H9 (cell line): Measurements from ENCODE around the gene PELI3. TPM values are rescaled to one million over a fixed set of nuclear protein-coding genes. Genes with fewer than 3 reads are reported as not detected.

Experiments
- DNase-seq: peaks from one replicate; pipeline ENCODE4 v3.0.0-alpha.2; 2017
- H2AFZ ChIP-seq: one replicate; pipeline ENCODE4 v1.6.1; 2013; ENCODE audit warnings: mild to moderate bottlenecking, low read length, control low read depth, moderate library complexity
- H2AK5ac ChIP-seq: 2 replicates; pipeline ENCODE4 v1.6.1; 2013; ENCODE audit warnings: low read length, control low read depth, mixed read lengths; ENCODE audit not compliant: insufficient read length
- H2BK120ac ChIP-seq: one replicate; pipeline ENCODE4 v1.6.1; 2013; ENCODE audit warnings: low read depth, mild to moderate bottlenecking, low read length, control low read depth, inconsistent platforms; ENCODE audit not compliant: poor library complexity, severe bottlenecking
- H2BK12ac ChIP-seq: 2 replicates; pipeline ENCODE4 v1.6.1; 2013; ENCODE audit warnings: low read length, control low read depth, mixed read lengths, low read depth; ENCODE audit not compliant: insufficient read length
- H2BK15ac ChIP-seq: 2 replicates; pipeline ENCODE4 v1.6.1; 2013; ENCODE audit warnings: low read depth, low read length, control low read depth
- H2BK20ac ChIP-seq: one replicate; pipeline ENCODE4 v1.6.1; 2013; ENCODE audit warnings: low read depth, mild to moderate bottlenecking, low read length, control low read depth, inconsistent platforms; ENCODE audit not compliant: poor library complexity, severe bottlenecking
- H2BK5ac ChIP-seq: 2 replicates; pipeline ENCODE4 v1.6.1; 2013; ENCODE audit warnings: low read length, control low read depth, mixed read lengths; ENCODE audit not compliant: insufficient read length
- H3K14ac ChIP-seq: 2 replicates; pipeline ENCODE4 v1.6.1; 2013; ENCODE audit warnings: low read length, control low read depth; ENCODE audit not compliant: insufficient read depth
- H3K18ac ChIP-seq: 2 replicates; pipeline ENCODE4 v1.6.1; 2013; ENCODE audit warnings: low read depth, mild to moderate bottlenecking, mixed read lengths, low read length, control low read depth; ENCODE audit not compliant: insufficient read length
- H3K23ac ChIP-seq: 2 replicates; pipeline ENCODE4 v1.6.1; 2013; ENCODE audit warnings: low read length, control low read depth, mixed read lengths, low read depth; ENCODE audit not compliant: insufficient read length
- H3K23me2 ChIP-seq: 2 replicates; pipeline ENCODE4 v1.6.1; 2013; ENCODE audit warnings: low read depth, mild to moderate bottlenecking, mixed read lengths, low read length, control low read depth; ENCODE audit not compliant: insufficient read length, poor library complexity, severe bottlenecking
- H3K27ac ChIP-seq: 2 replicates; pipeline ENCODE4 v1.5.1; 2013; ENCODE audit warnings: low read length, control low read depth, mixed read lengths, low read depth; ENCODE audit not compliant: insufficient read length
- H3K27me3 ChIP-seq: 2 replicates; pipeline ENCODE4 v1.6.1; 2013; ENCODE audit warnings: low read length, control low read depth, inconsistent platforms; ENCODE audit not compliant: insufficient read depth
- H3K4ac ChIP-seq: 2 replicates; pipeline ENCODE4 v1.6.1; 2013; ENCODE audit warnings: low read depth, mild to moderate bottlenecking, control low read depth, inconsistent platforms, low read length, moderate library complexity
- H3K4me1 ChIP-seq: 2 replicates; pipeline ENCODE4 v1.6.1; 2013; ENCODE audit warnings: low read length, control low read depth, inconsistent platforms; ENCODE audit not compliant: insufficient read depth
- H3K4me2 ChIP-seq: 2 replicates; pipeline ENCODE4 v1.6.1; 2013; ENCODE audit warnings: low read length, control low read depth, mixed read lengths; ENCODE audit not compliant: insufficient read length, insufficient read depth
- H3K56ac ChIP-seq: 2 replicates; pipeline ENCODE4 v1.6.1; 2013; ENCODE audit warnings: low read depth, mild to moderate bottlenecking, mixed read lengths, low read length, control low read depth; ENCODE audit not compliant: insufficient read length
- H3K79me1 ChIP-seq: 2 replicates; pipeline ENCODE4 v1.6.1; 2013; ENCODE audit warnings: low read depth, mild to moderate bottlenecking, moderate library complexity, low read length, control low read depth, inconsistent platforms; ENCODE audit not compliant: insufficient read depth, poor library complexity, severe bottlenecking
- H3K79me2 ChIP-seq: 2 replicates; pipeline ENCODE4 v1.6.1; 2013; ENCODE audit warnings: low read length, control low read depth, inconsistent platforms; ENCODE audit not compliant: insufficient read depth
- H3K9ac ChIP-seq: 2 replicates; pipeline ENCODE4 v1.6.1; 2013; ENCODE audit warnings: low read length, control low read depth, mixed read lengths; ENCODE audit not compliant: insufficient read length; ENCODE audit errors: extremely low read depth
- H3K9me3 ChIP-seq: one replicate; pipeline ENCODE4 v1.6.1; 2013; ENCODE audit warnings: low read depth, low read length, inconsistent platforms; ENCODE audit not compliant: control insufficient read depth
- H3T11ph ChIP-seq: one replicate; pipeline ENCODE4 v1.6.1; 2013; ENCODE audit warnings: mild to moderate bottlenecking, low read length, control low read depth, inconsistent platforms
- H4K20me1 ChIP-seq: one replicate; pipeline ENCODE4 v1.6.1; 2013; ENCODE audit not compliant: control insufficient read depth, insufficient read length, insufficient read depth
- H4K5ac ChIP-seq: 2 replicates; pipeline ENCODE4 v1.6.1; 2013; ENCODE audit warnings: low read depth, mild to moderate bottlenecking, mixed read lengths, low read length, control low read depth; ENCODE audit not compliant: insufficient read length
- H4K8ac ChIP-seq: replicated peaks from 2 replicates; pipeline ENCODE4 v1.6.1; 2013; ENCODE audit warnings: low read length, control low read depth, mixed read lengths, low read depth; ENCODE audit not compliant: insufficient read length
- H4K91ac ChIP-seq: 2 replicates; pipeline ENCODE4 v1.6.1; 2013; ENCODE audit warnings: low read depth, mild to moderate bottlenecking, moderate library complexity, mixed read lengths, low read length, control low read depth; ENCODE audit not compliant: insufficient read length
- H3K27ac Mint-ChIP-seq, 3 experiments: 2 replicates in 2 of 3; 3 replicates in 1 of 3; pipeline ENCODE4 v1.8.0; 2020 to 2021; ENCODE audit warnings: mixed read lengths in 3 of 3, mild to moderate bottlenecking in 1 of 3, moderate library complexity in 1 of 3
- H3K27me3 Mint-ChIP-seq: 2 replicates; pipeline ENCODE4 v1.8.0; 2021; ENCODE audit warnings: low read depth, mild to moderate bottlenecking, moderate library complexity, mixed read lengths
- H3K36me3 Mint-ChIP-seq, 3 experiments: 2 replicates in 2 of 3; 3 replicates in 1 of 3; pipeline ENCODE4 v1.8.0; 2020 to 2021; ENCODE audit warnings: low read depth in 3 of 3, mixed read lengths in 3 of 3; ENCODE audit not compliant: insufficient read depth in 1 of 3
- H3K4me1 Mint-ChIP-seq, 2 experiments: 2 replicates each; pipeline ENCODE4 v1.8.0; 2020; ENCODE audit warnings: mixed read lengths in 2 of 2
- H3K4me3 Mint-ChIP-seq, 2 experiments: 2 replicates in 1 of 2; 3 replicates in 1 of 2; pipeline ENCODE4 v1.8.0; 2020 to 2021; ENCODE audit warnings: mild to moderate bottlenecking in 2 of 2, mixed read lengths in 2 of 2, moderate library complexity in 1 of 2
- H3K9me3 Mint-ChIP-seq, 2 experiments: 2 replicates in 1 of 2; 3 replicates in 1 of 2; pipeline ENCODE4 v1.8.0; 2020; ENCODE audit warnings: mild to moderate bottlenecking in 2 of 2, mixed read lengths in 2 of 2, moderate library complexity in 1 of 2
- CTCF ChIP-seq: fragments of 200-600 bp; sonication (generic); conservative IDR thresholded peaks from 3 replicates; pipeline ENCODE4 v1.8.0; 2021; ENCODE audit warnings: antibody characterized with exemption, mild to moderate bottlenecking
- WGBS: extraction: QIAGEN DNeasy Blood & Tissue Kit; methylation state at CpG from one replicate; pipeline ENCODE4 v1.1.7; 2013; ENCODE audit warnings: missing lambda C conversion rate, low lambda C conversion rate, mixed read lengths; ENCODE audit not compliant: insufficient read length; ENCODE audit errors: extremely low coverage; 5-methylcytosine and 5-hydroxymethylcytosine counted together
- long read RNA-seq: library from polyadenylated mRNA; unstranded; transcript quantifications from one replicate; pipeline ENCODE4 v2.0.0, GENCODE V29; 2020
- total RNA-seq: library from RNA; stranded (reverse); gene quantifications from 2 replicates; pipeline ENCODE4 v1.2.1, GENCODE V29; 2021

The PELI3 gene
- 9.3 and 10.3 TPM in 2 replicates for total RNA-seq
- long read RNA-seq, partial matches to known transcripts = 1 of 2 reads
- long read RNA-seq, other reads (novel, unspliced or antisense) = 1 of 2 reads

- Histone ChIP-seq H3K18ac (no peak within 1 kb of the TSS), H3K14ac (peak within 1 kb of the TSS; percentile 48; the same call in 1 of the 2 replicates), H2AFZ (no peak within 1 kb of the TSS), H3K27me3 (no peaks in the 10 kb centered on the region), H3K4me1 (no peaks in the 10 kb centered on the region; the same call in 1 of the 2 replicates), H4K8ac (no peak within 1 kb of the TSS), H4K5ac (no peak within 1 kb of the TSS), H3K27ac (no peak within 1 kb of the TSS), H2BK12ac (no peak within 1 kb of the TSS), H3T11ph (no peak within 1 kb of the TSS), H3K4ac (no peak within 1 kb of the TSS), H3K56ac (no peak within 1 kb of the TSS), H3K9me3 (no peaks in the 10 kb centered on the region), H3K79me1 (no peaks in the 10 kb centered on the region), H3K4me2 (peak within 1 kb of the TSS; percentile 73), H3K23ac (no peak within 1 kb of the TSS), H2BK120ac (no peak within 1 kb of the TSS), H3K79me2 (no peaks in the 10 kb centered on the region), H2AK5ac (no peak within 1 kb of the TSS), H3K9ac (peak within 1 kb of the TSS; percentile 34), H2BK20ac (no peak within 1 kb of the TSS), H4K20me1 (no peaks in the 10 kb centered on the region), H2BK5ac (no peak within 1 kb of the TSS), H3K23me2 (peaks cover 6% of the 10 kb centered on the region), H2BK15ac (no peak within 1 kb of the TSS), H4K91ac (no peak within 1 kb of the TSS)
- peak; percentile 93 for DNase-seq
- H3K4me1 Mint-ChIP-seq = peaks cover 21 to 36% of the 10 kb centered on the region in 2 experiments
- H3K9me3 Mint-ChIP-seq = peaks cover 14 to 22% of the 10 kb centered on the region in 2 experiments; a peak in 4 of 5 replicates
- TF ChIP-seq CTCF = no peak
- H3K27ac Mint-ChIP-seq = peak within 1 kb of the TSS; percentile 93 to 94 (median 93)
- H3K36me3 Mint-ChIP-seq = peaks cover 5 to 30% (median 6%) of the 10 kb centered on the region in 3 experiments; a peak in 6 of 7 replicates
- peak within 1 kb of the TSS; percentile 82 to 92 for H3K4me3 Mint-ChIP-seq
- WGBS = no CpG with 5 or more reads among the region's 63 CpGs
- H3K27me3 Mint-ChIP-seq = peaks cover 8% of the 10 kb centered on the region
These were observed at the start of gene PELI3 for GRCh38 chr11:66466225-66467033. PELI3 (plus strand) TSS chr11:66466905; CDS start chr11:66468129, 1,224 bp downstream.
